RWPE2 (cell line): Measurements from ENCODE around the gene NFKB2.

Source experiments
- ATAC-seq: fragments of 200-7000 bp; cut with Tn5 transposase; 3 replicates; pipeline ENCODE4 v1.9.1; 2021; ENCODE audit warnings: low read depth
- DNase-seq: peaks from one replicate; pipeline ENCODE4 v3.0.0-alpha.2; 2020; ENCODE audit warnings: low spot score
- H3K27ac ChIP-seq: fragments of 450-650 bp; 2 replicates; pipeline ENCODE4 v1.5.1; 2017; ENCODE audit warnings: mild to moderate bottlenecking; ENCODE audit not compliant: poor library complexity, severe bottlenecking
- H3K27me3 ChIP-seq: fragments of 250-450 bp; sonication (Bioruptor Pico); 2 replicates; pipeline ENCODE4 v1.5.1; 2021; ENCODE audit warnings: mild to moderate bottlenecking, moderate library complexity; ENCODE audit not compliant: insufficient read depth, poor library complexity, severe bottlenecking
- H3K36me3 ChIP-seq: fragments of 250-450 bp; sonication (Bioruptor Pico); 2 replicates; pipeline ENCODE4 v1.5.1; 2020; ENCODE audit warnings: low read depth, mild to moderate bottlenecking, moderate library complexity
- H3K4me1 ChIP-seq: fragments of 250-450 bp; sonication (Bioruptor Pico); 2 replicates; pipeline ENCODE4 v1.5.1; 2021; ENCODE audit warnings: mild to moderate bottlenecking, moderate library complexity; ENCODE audit not compliant: insufficient read depth, poor library complexity, severe bottlenecking
- H3K4me3 ChIP-seq: fragments of 250-450 bp; sonication (Bioruptor Pico); 2 replicates; pipeline ENCODE4 v1.5.1; 2021; ENCODE audit warnings: mild to moderate bottlenecking, moderate library complexity; ENCODE audit not compliant: severe bottlenecking
- H3K9me3 ChIP-seq: fragments of 250-450 bp; sonication (Bioruptor Pico); 2 replicates; pipeline ENCODE4 v1.5.1; 2021; ENCODE audit warnings: mild to moderate bottlenecking, moderate library complexity; ENCODE audit not compliant: severe bottlenecking
- TF ChIP-seq, protein P1 (sequence below): fragments of 450-650 bp; IDR thresholded peaks from one replicate; pipeline ENCODE4 v1.5.1; 2017; ENCODE audit warnings: mild to moderate bottlenecking, moderate library complexity; ENCODE audit not compliant: poor library complexity, severe bottlenecking

NFKB2 gene

DNA sequence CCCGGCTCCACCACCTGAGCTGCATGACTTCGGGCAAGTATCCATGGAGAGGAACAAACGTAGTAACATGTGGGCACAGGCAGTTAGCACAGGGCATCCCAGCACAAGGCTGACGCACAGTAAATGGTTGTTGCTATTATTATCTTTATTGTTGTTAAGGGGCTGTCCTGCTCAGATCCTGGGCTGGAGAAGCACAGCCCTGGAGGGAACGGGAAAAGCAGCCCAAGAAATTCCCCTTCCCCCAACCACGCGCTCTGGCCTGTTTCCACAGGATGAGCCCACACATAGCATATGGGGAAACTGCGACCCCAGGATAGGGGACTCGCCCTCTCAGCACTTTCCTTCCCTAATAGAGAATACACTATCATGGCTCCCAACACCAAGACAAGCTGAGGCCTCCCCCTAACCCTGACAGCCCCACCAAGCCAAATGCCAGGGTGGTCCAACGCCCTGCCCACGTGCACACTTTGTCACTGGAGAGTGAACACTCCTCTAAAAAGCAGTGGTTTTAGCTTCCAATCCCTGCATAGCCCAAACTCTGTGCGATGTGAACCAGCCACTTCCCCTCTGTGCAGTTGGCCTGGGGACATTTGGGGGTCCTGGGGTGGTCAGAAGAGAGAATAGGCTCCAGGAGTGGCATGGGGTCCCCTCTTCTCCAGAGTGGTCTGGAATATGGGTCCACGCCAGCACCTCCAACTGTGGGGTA, 12.1 kb downstream of the NFKB2 start:
- TF ChIP-seq, protein P1, sequence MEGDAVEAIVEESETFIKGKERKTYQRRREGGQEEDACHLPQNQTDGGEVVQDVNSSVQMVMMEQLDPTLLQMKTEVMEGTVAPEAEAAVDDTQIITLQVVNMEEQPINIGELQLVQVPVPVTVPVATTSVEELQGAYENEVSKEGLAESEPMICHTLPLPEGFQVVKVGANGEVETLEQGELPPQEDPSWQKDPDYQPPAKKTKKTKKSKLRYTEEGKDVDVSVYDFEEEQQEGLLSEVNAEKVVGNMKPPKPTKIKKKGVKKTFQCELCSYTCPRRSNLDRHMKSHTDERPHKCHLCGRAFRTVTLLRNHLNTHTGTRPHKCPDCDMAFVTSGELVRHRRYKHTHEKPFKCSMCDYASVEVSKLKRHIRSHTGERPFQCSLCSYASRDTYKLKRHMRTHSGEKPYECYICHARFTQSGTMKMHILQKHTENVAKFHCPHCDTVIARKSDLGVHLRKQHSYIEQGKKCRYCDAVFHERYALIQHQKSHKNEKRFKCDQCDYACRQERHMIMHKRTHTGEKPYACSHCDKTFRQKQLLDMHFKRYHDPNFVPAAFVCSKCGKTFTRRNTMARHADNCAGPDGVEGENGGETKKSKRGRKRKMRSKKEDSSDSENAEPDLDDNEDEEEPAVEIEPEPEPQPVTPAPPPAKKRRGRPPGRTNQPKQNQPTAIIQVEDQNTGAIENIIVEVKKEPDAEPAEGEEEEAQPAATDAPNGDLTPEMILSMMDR, result no peak
- DNase-seq (no peak), ATAC-seq (no peak)
- no peaks in the 10 kb centered on the region for H3K4me1 ChIP-seq
- H3K4me3 ChIP-seq, result no peak overlapping the region
- no peaks in the 10 kb centered on the region for H3K9me3 ChIP-seq
- 0 out of 2 replicates have a peak, but pooled peaks cover 1% of the 10 kb centered on the region for H3K36me3 ChIP-seq
- peaks cover 36% of the 10 kb centered on the region for H3K27me3 ChIP-seq
- no peak overlapping the region for H3K27ac ChIP-seq

DNA sequence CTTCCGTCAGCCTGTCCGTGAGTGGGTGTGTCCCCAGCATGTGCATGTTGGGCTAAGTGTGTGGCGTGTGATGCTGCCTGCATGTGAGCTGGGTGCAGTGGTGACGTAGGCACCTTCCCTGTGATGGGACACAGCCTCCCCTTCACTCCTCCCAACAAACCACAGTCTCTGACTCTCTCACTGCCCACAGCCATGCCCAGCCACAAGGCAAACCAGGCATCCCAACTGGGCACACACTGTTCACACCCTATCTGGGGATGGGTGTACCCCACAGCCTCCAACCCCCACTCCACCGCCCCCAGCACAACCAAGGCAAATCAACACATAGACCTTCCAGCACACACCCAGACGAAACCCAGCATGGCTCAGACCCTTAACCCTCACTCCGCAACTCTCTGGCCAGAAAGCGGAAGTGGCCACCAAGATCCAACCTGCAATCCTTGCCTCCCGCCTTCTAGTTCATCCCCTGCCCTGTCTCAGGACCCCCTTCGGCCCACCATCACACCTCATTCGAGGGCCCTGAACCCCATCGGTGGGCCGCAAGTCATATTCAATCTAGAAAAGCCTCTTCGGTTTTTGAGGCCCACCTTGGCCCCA, 12.7 kb downstream of the NFKB2 start:
- H3K27me3 ChIP-seq, result peaks cover 43% of the 10 kb centered on the region
- no peaks in the 10 kb centered on the region for H3K36me3 ChIP-seq
- no peak for DNase-seq
- no peak overlapping the region for H3K4me3 ChIP-seq
- TF ChIP-seq, protein P1, result no peak
- no peaks in the 10 kb centered on the region for H3K4me1 ChIP-seq
- ATAC-seq, result no peak
- no peak overlapping the region for H3K27ac ChIP-seq
- H3K9me3 ChIP-seq, result no peaks in the 10 kb centered on the region

DNA sequence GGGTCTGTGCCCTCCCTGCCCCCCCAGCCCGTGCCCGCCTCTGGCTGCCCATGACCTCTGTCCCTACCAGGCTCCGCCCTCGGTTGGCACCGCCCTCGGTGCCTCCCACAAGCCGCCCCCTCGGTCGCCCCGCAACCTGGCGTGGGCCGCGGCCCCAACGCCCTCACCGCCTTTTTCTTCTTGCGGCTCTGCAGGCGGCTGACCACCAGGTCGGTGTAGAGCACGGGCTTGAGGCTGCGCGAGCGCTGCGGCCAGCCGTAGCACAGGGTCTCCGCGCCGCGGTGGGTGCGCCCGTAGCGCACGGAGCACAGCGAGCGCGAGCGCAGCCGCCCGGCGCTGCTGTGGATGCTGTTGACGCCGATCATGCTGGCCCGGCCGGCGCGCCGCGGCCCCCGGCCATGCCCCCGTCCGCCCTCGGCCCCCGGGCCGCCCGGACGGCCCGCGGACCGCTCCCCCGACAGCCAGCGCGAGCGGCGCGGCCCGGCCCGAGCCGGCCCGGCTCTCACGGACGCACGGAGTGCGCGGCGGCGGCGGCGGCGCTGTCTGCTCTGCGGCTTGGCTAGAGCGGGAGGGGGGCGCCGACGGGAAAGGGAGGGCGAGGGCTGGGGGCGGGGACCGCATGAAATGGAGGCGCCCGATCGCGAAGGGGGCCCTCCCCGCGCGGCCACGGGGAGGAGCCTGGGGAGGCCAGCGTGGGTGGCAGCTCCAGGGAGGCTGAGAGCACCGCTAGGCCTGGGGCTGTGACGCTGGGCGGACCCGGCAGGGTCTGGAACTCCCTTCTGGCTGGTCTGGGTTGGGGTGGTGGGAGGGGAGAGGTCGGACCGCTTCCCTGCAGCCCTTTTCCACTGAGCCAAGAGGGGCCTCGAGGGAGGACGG, 13.5 kb downstream of the NFKB2 start:
- peak; percentile 30 for ATAC-seq
- Histone ChIP-seq H3K4me1 (no peaks in the 10 kb centered on the region), H3K27me3 (peaks cover 45% of the 10 kb centered on the region), H3K4me3 (peak overlapping the region; percentile 32), H3K9me3 (no peaks in the 10 kb centered on the region), H3K36me3 (no peaks in the 10 kb centered on the region), H3K27ac (no peak overlapping the region)
- TF ChIP-seq, protein P1, result no peak
- DNase-seq, result peak; percentile 30

DNA sequence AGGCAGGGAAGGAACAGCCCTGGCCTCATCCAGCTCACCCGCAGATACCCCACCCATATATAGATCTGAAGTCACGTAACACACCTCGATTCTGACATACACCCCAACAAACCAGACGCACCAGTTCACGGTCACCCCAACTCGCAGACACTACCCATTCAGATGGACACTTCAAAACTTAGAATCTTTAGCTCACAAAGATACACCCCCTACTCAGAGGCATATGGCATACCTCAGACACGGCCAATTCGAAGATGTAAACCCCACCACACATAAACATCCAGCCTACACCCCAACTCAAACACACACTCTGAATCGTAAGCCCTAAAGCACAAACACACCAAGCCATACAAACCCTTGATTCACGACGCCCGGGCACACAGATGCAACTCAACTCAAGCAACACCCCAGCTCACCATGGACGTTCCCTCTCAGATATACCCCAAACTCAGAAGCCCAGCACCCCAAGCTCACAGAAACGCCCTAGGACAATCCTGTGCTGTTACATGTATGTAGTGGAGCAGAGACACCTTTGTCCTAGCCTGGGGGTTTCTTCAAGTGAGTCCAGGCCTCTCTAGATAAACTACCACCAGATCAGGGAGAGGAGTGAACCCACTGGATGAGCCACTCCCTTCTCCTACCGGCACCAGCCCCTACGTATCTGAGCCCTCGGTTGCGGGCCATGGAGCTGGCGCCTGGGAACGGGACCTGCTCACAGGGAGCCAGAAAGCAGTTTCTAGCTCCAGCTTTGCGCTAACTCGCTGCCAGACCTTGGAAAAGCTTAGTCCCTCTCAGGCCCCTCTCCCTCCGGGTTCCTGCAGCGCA, 14.3 kb downstream of the NFKB2 start:
- Histone ChIP-seq H3K9me3 (no peaks in the 10 kb centered on the region), H3K27ac (no peak overlapping the region), H3K4me1 (no peaks in the 10 kb centered on the region), H3K27me3 (peaks cover 45% of the 10 kb centered on the region), H3K36me3 (no peaks in the 10 kb centered on the region), H3K4me3 (peak overlapping the region; percentile 32)
- TF ChIP-seq, protein P1, result no peak
- no peak for ATAC-seq
- no peak for DNase-seq
